ENCODE results near the gene PRIMPOL.
A peak's percentile ranks its signal among the peaks of the same experiment; 100 is the strongest.

DNA sequence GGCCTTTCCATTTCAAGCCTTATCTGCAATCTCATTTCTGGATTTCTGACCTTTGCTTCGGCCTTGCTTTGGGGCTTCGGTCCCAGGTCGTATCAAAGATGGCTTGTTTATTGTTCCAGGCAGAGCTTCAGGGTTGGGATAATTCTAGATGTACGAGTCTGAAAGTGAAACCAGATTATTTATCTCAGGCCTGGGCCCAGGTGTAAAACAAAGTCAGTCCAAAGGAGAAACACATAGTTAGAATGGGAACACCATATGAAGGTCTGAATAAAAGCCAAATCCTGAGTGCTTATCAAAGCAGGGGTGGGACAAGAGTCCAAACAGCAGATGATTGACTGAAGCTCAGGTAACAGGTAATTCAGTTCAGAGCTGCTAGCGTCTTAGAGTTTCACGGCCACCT, 17.1 kb downstream of the PRIMPOL start:
- TF ChIP-seq POLR2AphosphoS5 (IDR thresholded peaks at IDR 0.05), result peak in 2 of 3 donors; percentile 36 to 58
- TF ChIP-seq, protein P1, sequence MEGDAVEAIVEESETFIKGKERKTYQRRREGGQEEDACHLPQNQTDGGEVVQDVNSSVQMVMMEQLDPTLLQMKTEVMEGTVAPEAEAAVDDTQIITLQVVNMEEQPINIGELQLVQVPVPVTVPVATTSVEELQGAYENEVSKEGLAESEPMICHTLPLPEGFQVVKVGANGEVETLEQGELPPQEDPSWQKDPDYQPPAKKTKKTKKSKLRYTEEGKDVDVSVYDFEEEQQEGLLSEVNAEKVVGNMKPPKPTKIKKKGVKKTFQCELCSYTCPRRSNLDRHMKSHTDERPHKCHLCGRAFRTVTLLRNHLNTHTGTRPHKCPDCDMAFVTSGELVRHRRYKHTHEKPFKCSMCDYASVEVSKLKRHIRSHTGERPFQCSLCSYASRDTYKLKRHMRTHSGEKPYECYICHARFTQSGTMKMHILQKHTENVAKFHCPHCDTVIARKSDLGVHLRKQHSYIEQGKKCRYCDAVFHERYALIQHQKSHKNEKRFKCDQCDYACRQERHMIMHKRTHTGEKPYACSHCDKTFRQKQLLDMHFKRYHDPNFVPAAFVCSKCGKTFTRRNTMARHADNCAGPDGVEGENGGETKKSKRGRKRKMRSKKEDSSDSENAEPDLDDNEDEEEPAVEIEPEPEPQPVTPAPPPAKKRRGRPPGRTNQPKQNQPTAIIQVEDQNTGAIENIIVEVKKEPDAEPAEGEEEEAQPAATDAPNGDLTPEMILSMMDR (IDR thresholded peaks at IDR 0.05), result no peak

Data from stomach (tissue), 4 donors.